A673 (cell line): Measurements from ENCODE around the gene SLC22A2.

ENCODE experiments used
- EZH2 ChIP-seq: fragments of 200-600 bp; sonication (generic); IDR thresholded peaks from 2 replicates; pipeline ENCODE4 v1.6.1; 2017; ENCODE audit warnings: borderline replicate concordance, low read depth, mild to moderate bottlenecking, mixed read lengths, antibody characterized with exemption, low read length; ENCODE audit not compliant: poor library complexity, severe bottlenecking
- TF ChIP-seq, protein P1 (sequence below): fragments of 300-800, 200-600 bp; sonication (generic); conservative IDR thresholded peaks from 2 replicates; pipeline ENCODE4 v1.5.1; 2017; ENCODE audit warnings: low read depth, mild to moderate bottlenecking, antibody characterized with exemption, low read length, moderate library complexity, mixed read lengths

- TF ChIP-seq, protein P1, sequence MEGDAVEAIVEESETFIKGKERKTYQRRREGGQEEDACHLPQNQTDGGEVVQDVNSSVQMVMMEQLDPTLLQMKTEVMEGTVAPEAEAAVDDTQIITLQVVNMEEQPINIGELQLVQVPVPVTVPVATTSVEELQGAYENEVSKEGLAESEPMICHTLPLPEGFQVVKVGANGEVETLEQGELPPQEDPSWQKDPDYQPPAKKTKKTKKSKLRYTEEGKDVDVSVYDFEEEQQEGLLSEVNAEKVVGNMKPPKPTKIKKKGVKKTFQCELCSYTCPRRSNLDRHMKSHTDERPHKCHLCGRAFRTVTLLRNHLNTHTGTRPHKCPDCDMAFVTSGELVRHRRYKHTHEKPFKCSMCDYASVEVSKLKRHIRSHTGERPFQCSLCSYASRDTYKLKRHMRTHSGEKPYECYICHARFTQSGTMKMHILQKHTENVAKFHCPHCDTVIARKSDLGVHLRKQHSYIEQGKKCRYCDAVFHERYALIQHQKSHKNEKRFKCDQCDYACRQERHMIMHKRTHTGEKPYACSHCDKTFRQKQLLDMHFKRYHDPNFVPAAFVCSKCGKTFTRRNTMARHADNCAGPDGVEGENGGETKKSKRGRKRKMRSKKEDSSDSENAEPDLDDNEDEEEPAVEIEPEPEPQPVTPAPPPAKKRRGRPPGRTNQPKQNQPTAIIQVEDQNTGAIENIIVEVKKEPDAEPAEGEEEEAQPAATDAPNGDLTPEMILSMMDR, result no peak
- TF ChIP-seq EZH2, result no peak
Measured at GRCh38 chr6:160170018-160170680, 88.5 kb downstream of the SLC22A2 start.
